ENCODE measurements around the gene WDFY2.

Gene WDFY2

GRCh38 chr13:51806566-51806965 is 222.3 kb downstream of the WDFY2 start:
- FAIRE-seq (no peak), DNase-seq (ENCODE audit: insufficient read length, low spot score) (no peak)

GRCh38 chr13:51807041-51807440 is 222.8 kb downstream of the WDFY2 start:
- no peak for FAIRE-seq
- DNase-seq (ENCODE audit: insufficient read length, low spot score) = no peak

- FAIRE-seq (no peak), DNase-seq (ENCODE audit: insufficient read length, low spot score) (no peak)
These were observed 224.5 kb downstream of the WDFY2 start for GRCh38 chr13:51808811-51809210.

GRCh38 chr13:51811046-51811445 is 226.8 kb downstream of the WDFY2 start:
- FAIRE-seq = no peak
- DNase-seq (ENCODE audit: insufficient read length, low spot score) = no peak

GRCh38 chr13:51811920-51812451 is 227.7 kb downstream of the WDFY2 start:
- DNase-seq (ENCODE audit: insufficient read length, low spot score) (no peak), FAIRE-seq (peak; percentile 35)

GRCh38 chr13:51814071-51814470 is 229.8 kb downstream of the WDFY2 start:
- FAIRE-seq (no peak), DNase-seq (ENCODE audit: insufficient read length, low spot score) (no peak)

- FAIRE-seq = peak; percentile 99
- peak; percentile 63 for DNase-seq (ENCODE audit: insufficient read length, low spot score)
These were observed 230.8 kb downstream of the WDFY2 start for GRCh38 chr13:51814825-51815650.

GRCh38 chr13:51815848-51816247 is 231.6 kb downstream of the WDFY2 start:
- FAIRE-seq = no peak
- DNase-seq (ENCODE audit: insufficient read length, low spot score) = no peak

GRCh38 chr13:51816604-51817249 is 232.5 kb downstream of the WDFY2 start:
- FAIRE-seq (no peak), DNase-seq (ENCODE audit: insufficient read length, low spot score) (no peak)
